ENCODE data around the gene RAD51B. TPM values are rescaled to one million over a fixed set of nuclear protein-coding genes. Genes with fewer than 3 reads are reported as not detected.

The RAD51B gene
- total RNA-seq, 3 donors from 2014 or later: 10.6 to 77.6 (median 33.8) TPM

- DNase-seq (ENCODE audit: low spot score in 2 of 2): no peak
- intact Hi-C loops (cut with DNase I; ENCODE audit: low total_unique reads): no loop called here
- Histone ChIP-seq H3K36me3 (no peaks in the 10 kb centered on the region), H3K27me3 (no peaks in the 10 kb centered on the region), H3K4me1 (peaks cover 0 to 4% of the 10 kb centered on the region in 2 donors), H3K9me3 (no peaks in the 10 kb centered on the region), H3K4me3 (no peak overlapping the region), H3K27ac (no peak overlapping the region)
- no peak for TF ChIP-seq POLR2A (IDR thresholded peaks at IDR 0.05)
- TF ChIP-seq, protein P1, sequence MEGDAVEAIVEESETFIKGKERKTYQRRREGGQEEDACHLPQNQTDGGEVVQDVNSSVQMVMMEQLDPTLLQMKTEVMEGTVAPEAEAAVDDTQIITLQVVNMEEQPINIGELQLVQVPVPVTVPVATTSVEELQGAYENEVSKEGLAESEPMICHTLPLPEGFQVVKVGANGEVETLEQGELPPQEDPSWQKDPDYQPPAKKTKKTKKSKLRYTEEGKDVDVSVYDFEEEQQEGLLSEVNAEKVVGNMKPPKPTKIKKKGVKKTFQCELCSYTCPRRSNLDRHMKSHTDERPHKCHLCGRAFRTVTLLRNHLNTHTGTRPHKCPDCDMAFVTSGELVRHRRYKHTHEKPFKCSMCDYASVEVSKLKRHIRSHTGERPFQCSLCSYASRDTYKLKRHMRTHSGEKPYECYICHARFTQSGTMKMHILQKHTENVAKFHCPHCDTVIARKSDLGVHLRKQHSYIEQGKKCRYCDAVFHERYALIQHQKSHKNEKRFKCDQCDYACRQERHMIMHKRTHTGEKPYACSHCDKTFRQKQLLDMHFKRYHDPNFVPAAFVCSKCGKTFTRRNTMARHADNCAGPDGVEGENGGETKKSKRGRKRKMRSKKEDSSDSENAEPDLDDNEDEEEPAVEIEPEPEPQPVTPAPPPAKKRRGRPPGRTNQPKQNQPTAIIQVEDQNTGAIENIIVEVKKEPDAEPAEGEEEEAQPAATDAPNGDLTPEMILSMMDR (IDR thresholded peaks at IDR 0.05): no peak
- no peak for TF ChIP-seq POLR2AphosphoS5 (IDR thresholded peaks at IDR 0.05)
Measured at GRCh38 chr14:68718023-68718990, 898.7 kb downstream of the RAD51B start.

GRCh38 chr14:68719634-68720384, 900.2 kb downstream of the RAD51B start:
- Histone ChIP-seq H3K4me1 (no peaks in the 10 kb centered on the region), H3K4me3 (no peak overlapping the region), H3K36me3 (no peaks in the 10 kb centered on the region), H3K27me3 (no peaks in the 10 kb centered on the region), H3K27ac (no peak overlapping the region), H3K9me3 (no peaks in the 10 kb centered on the region)
- TF ChIP-seq, protein P1 (IDR thresholded peaks at IDR 0.05): no peak
- TF ChIP-seq POLR2AphosphoS5 (IDR thresholded peaks at IDR 0.05) (no peak), POLR2A (IDR thresholded peaks at IDR 0.05) (no peak)
- intact Hi-C loops (cut with DNase I; ENCODE audit: low total_unique reads): no loop called here
- DNase-seq (ENCODE audit: low spot score in 2 of 2): no peak

- Histone ChIP-seq H3K4me3 (no peak overlapping the region), H3K36me3 (no peaks in the 10 kb centered on the region), H3K27ac (no peak overlapping the region), H3K9me3 (no peaks in the 10 kb centered on the region), H3K4me1 (no peaks in the 10 kb centered on the region), H3K27me3 (no peaks in the 10 kb centered on the region)
- TF ChIP-seq POLR2AphosphoS5 (IDR thresholded peaks at IDR 0.05): no peak
- TF ChIP-seq, protein P1 (IDR thresholded peaks at IDR 0.05): no peak
- no peak for TF ChIP-seq POLR2A (IDR thresholded peaks at IDR 0.05)
- intact Hi-C loops (cut with DNase I; ENCODE audit: low total_unique reads): no loop called here
- DNase-seq (ENCODE audit: low spot score in 2 of 2): no peak
Measured at GRCh38 chr14:68722186-68722585, 902.6 kb downstream of the RAD51B start.

GRCh38 chr14:68722968-68723566, 903.5 kb downstream of the RAD51B start:
- TF ChIP-seq POLR2A (IDR thresholded peaks at IDR 0.05) (no peak), POLR2AphosphoS5 (IDR thresholded peaks at IDR 0.05) (no peak)
- TF ChIP-seq, protein P1 (IDR thresholded peaks at IDR 0.05): no peak
- intact Hi-C loops (cut with DNase I; ENCODE audit: low total_unique reads): no loop called here
- Histone ChIP-seq H3K4me1 (no peaks in the 10 kb centered on the region), H3K36me3 (no peaks in the 10 kb centered on the region), H3K4me3 (no peak overlapping the region), H3K27ac (no peak overlapping the region), H3K9me3 (no peaks in the 10 kb centered on the region), H3K27me3 (no peaks in the 10 kb centered on the region)
- DNase-seq (ENCODE audit: low spot score in 2 of 2): no peak
